GM18519 (cell line): Measurements from ENCODE around the gene FUT7.
"Not testable (repeated sequence)": the region's sequence is repeated elsewhere in the genome, so short reads cannot be mapped to it uniquely, and the experiment has no call there.

Source experiments
- ATAC-seq: cut with Tn5 transposase; IDR thresholded peaks from one replicate; pipeline ENCODE4 v1.9.1; 2021; ENCODE audit warnings: mild to moderate bottlenecking, moderate library complexity; ENCODE audit not compliant: unreplicated experiment, low FRiP score

Gene FUT7

DNA sequence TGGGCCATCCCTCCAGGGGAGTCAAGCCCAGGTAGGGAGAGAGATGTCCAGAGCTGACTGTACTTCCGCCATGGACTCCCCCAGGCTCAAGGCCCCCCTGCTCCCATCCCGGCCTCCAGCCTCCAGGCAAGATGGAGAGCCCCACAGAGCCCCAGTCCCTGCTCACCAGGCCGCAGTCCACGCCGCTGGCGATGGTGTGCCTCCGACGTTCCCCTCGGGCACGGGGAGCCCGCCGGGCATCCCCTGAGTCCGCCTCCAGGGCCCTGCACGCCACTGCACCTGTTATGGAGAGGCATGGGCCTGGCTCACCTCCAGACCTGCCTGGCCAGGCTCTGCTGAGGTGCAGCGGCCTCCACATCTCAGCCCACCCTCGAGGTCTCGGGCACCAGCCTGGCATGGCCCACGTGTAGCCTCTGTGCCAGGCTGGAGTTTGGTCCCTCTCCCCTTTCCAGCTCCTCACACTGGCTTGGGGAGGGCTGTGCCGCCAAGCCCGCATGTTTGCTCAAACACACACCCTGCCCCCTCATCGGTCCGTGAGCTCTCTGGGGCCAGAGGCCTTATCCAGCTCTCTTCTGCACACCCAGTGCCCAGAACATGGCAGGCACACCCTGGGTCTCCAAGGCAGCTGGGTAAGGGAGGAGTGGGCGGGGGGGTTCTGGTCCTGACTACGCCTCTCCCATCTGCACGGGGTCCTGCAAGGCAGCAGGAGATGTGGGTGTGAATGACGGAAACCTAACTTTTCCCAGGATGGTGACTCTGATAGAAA lies 34.4 kb upstream of the FUT7 start:
- ATAC-seq: no peak

- ATAC-seq: no peak
These were observed 33.6 kb upstream of the FUT7 start for GRCh38 chr9:137065336-137065967.

DNA sequence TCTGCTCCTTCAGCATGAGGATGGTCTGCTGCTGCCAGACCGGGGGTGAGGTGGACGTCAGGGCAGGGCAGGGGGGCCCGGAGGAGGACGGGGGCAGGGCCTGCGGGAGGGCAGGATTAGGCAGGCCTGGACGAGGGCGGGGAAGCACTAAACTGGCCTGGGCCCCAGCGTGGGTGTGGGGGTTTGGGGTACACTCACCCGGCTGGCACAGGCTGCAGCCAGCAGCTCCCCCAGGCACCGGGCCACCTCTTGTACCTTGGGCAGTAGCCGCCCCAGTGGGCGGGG lies 32.9 kb upstream of the FUT7 start:
- ATAC-seq: no peak

GRCh38 chr9:137064027-137064879 lies 32.4 kb upstream of the FUT7 start:
- ATAC-seq: no peak

- no peak for ATAC-seq
These were observed 31.6 kb upstream of the FUT7 start for GRCh38 chr9:137063311-137064026.

- not testable (repeated sequence) for ATAC-seq
These were observed 30.9 kb upstream of the FUT7 start for GRCh38 chr9:137062798-137063197.

- no peak for ATAC-seq
These were observed 30.5 kb upstream of the FUT7 start for GRCh38 chr9:137062384-137062783.

DNA sequence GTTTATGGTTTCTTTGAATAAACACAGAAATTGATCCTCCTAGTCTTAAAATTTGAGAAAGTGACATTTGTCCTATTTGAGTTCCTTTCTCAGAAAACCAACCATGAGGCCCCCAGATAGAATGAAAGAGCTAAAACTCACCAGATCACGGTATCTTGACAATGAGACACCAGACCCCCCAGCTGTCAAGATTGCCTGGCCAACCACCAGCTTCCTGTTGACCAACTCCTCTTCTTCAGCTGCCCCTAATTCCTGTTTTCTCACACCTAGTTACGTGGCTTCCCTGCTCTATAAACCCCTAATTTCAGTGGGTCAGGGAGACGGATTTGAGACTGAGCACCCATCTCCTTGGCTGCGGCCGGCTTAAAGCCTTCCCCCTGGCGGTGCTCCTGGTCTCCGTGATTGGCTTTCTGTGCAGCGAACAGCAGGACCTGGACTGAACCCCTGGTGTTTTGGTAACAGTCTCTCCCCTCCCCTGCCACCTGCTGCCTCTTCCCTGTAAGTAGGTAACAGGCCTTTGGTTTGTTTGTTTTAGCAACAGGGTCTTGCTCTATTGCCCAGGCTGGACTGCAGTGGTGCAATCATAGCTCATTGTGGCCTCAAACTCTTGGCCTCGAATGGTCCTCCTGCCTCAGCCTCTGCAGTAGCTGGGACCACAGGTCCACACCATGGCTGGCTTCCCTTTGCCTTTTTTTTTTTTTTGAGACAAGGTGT lies 26.8 kb upstream of the FUT7 start:
- no peak for ATAC-seq

- ATAC-seq: no peak
These were observed 25.7 kb upstream of the FUT7 start for GRCh38 chr9:137057545-137057944.

DNA sequence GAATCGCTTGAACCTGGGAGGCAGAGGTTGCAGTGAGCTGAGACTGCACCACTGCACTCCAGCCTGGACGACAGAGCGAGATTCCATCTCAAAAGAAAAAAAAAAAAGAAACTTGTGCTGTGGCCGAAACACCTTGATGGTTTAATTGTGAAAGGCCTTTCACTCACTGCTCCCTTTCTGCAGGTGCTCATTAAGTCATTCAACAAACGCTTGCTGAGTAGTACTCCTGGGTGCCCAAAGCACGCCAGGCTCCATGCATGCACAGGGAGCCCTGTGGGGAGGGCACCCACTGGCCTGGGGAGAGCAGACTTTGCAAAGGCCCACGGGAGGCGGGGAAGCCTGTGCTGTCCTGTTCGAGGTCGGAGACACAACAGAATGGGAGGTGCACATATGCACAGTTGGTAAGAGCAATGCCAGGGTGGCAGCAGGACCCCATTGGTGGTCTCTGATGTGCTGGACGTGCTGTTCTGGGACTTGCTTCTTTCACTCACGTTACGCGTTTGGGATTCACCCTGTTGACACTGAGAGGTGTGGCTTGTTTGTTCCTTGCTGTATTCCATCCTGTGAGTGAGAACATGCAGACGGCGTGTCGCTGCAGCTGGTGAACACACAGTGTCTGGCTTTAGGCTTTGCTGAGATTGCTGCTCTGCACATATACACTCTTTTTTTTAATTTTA lies 25.0 kb upstream of the FUT7 start:
- no peak for ATAC-seq

DNA sequence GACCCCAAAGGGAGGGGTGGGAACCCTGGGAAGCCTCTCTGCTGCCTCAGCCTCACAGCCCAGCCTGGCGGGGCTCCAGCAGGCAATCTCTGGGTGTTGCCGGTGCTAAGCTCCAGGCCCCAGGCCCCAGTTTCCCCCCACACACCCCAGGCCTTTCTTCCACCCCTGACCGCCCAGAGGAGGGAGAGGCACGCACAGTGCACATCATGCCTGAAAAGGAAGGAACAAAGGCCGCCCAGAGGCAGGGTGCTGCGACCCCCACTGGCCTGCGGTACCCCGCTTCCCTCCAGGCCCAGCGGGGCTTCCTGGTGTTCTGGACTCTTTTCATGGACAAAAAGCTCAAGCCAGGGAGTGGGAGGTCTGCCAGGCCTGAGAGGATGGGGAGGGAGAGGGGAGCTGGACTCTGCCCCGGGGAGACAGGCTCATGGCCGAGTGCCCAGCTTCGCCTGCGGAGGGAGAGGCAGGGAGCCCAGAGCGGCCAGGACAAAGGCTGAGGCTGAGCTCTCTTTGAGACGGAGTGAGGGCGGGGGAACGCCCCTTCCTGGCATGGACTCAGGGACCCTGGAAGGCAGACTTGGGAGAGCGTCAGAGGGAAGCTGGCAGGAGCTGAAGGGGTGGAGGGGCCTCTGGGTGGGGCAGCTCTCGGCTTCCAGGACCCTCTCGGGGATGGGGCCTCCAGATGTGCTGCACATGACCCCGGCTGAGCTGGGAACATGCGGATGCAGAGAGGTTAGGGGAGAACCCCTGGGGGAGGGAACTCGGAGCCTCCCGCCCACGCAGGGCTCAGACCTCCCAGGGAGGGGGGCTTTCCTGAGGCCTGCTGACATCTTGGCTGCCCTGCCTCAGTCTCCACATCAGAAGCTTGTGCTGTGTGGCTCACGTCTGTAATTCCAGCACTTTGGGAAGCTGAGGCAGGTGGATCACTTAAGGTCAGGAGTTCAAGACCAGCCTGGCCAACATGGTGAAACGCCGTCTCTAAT lies 23.8 kb upstream of the FUT7 start:
- ATAC-seq: no peak

- ATAC-seq: no peak
These were observed 23.1 kb upstream of the FUT7 start for GRCh38 chr9:137054932-137055384.

- ATAC-seq: no peak
These were observed 22.4 kb upstream of the FUT7 start, which contains the start of gene ENTPD2 for GRCh38 chr9:137053944-137054931. TSS of gene ENTPD2 (minus strand) at chr9:137054061. CDS start at chr9:137053997, 64 bp downstream.

GRCh38 chr9:137052998-137053943 lies 21.4 kb upstream of the FUT7 start:
- no peak for ATAC-seq

DNA sequence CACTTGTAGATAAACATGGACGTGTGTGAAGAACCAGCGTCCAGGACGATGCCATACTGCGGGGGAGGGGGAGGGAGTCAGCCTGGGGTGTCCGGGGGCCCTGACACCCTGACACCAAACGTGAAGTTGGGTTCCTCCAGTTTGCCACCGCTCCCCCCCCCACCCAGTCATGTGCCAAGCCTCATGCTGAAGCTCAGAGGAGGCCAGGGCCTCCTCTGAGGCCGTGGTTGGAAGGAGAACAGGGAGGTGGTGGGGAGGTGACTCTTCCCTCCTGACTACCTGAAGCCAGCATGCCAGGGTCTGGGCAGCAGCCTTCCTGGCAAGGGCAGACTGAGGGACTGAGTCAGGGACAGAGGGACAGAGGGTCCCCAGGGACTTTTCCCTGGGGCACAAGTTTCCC lies 20.4 kb upstream of the FUT7 start:
- no peak for ATAC-seq

- ATAC-seq: no peak
These were observed 19.3 kb upstream of the FUT7 start for GRCh38 chr9:137051145-137051724.
